Upper lobe of left lung (tissue), 4 donors: ENCODE results near the gene CNIH4.

Experiments used
- EP300 ChIP-seq, 4 donors: sonication (generic); formaldehyde crosslinking; IDR thresholded peaks; one replicate each; pipeline ENCODE4 v1.5.1; 2017; ENCODE audit warnings: antibody characterized with exemption in 4 of 4, control low read depth in 2 of 4
- POLR2A ChIP-seq, 4 donors: fragments of 450-650 bp; IDR thresholded peaks; one replicate each; pipeline ENCODE4 v1.5.1; 2016 to 2017; ENCODE audit warnings: antibody characterized with exemption in 4 of 4, mild to moderate bottlenecking in 2 of 4
- POLR2AphosphoS5 ChIP-seq, 2 donors: sonication (generic); formaldehyde crosslinking; IDR thresholded peaks; one replicate each; pipeline ENCODE4 v1.5.1; 2017; ENCODE audit warnings: antibody characterized with exemption in 2 of 2
- TF ChIP-seq, protein P1 (sequence below), 6 experiments: fragments of 450-650 bp in 4 of 6; fragments of 200-600 bp in 2 of 6; sonication (generic) in 2 of 6; IDR thresholded peaks; one replicate each; pipeline ENCODE4 v1.5.1; 2016 to 2019; ENCODE audit warnings: antibody characterized with exemption in 6 of 6

DNA sequence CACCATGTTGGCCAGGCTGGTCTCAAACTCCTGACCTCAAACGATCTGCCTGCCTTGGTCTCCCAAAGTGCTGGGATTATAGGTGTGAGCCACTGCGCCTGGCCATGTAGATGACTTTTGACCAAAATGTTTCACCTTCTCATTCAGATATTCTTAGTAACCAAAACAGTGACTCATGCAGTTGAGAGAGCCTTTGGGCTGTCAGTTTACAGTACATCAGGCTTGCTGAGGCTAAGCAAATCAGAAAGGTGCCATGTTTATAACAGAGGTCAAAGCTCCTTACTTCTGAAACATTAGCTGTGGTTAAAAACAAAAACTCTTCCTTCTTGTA, 21.0 kb downstream of the CNIH4 start:
- no peak for TF ChIP-seq POLR2A (IDR thresholded peaks at IDR 0.05)
- TF ChIP-seq, protein P1, sequence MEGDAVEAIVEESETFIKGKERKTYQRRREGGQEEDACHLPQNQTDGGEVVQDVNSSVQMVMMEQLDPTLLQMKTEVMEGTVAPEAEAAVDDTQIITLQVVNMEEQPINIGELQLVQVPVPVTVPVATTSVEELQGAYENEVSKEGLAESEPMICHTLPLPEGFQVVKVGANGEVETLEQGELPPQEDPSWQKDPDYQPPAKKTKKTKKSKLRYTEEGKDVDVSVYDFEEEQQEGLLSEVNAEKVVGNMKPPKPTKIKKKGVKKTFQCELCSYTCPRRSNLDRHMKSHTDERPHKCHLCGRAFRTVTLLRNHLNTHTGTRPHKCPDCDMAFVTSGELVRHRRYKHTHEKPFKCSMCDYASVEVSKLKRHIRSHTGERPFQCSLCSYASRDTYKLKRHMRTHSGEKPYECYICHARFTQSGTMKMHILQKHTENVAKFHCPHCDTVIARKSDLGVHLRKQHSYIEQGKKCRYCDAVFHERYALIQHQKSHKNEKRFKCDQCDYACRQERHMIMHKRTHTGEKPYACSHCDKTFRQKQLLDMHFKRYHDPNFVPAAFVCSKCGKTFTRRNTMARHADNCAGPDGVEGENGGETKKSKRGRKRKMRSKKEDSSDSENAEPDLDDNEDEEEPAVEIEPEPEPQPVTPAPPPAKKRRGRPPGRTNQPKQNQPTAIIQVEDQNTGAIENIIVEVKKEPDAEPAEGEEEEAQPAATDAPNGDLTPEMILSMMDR (IDR thresholded peaks at IDR 0.05), result no peak
- no peak for TF ChIP-seq EP300 (IDR thresholded peaks at IDR 0.05)
- TF ChIP-seq POLR2AphosphoS5 (IDR thresholded peaks at IDR 0.05), result no peak
